NCI-H2227 treated with DMSO at 0.1 percent for 48 hours (cell line): ENCODE data around the gene TICAM2.

Experiments
- DNase-seq: peaks from one replicate; lab custom pipeline; 2025; lab: John Stamatoyannopoulos, UW

The TICAM2 gene

GRCh38 chr5:115531787-115532367 lies 70.4 kb downstream of the TICAM2 start:
- no peak for DNase-seq

GRCh38 chr5:115531380-115531779 lies 70.9 kb downstream of the TICAM2 start:
- DNase-seq = no peak

- no peak for DNase-seq
Measured at GRCh38 chr5:115530426-115530825, 71.9 kb downstream of the TICAM2 start.
